ENCODE measurements around the gene ZNF426. TPM values are rescaled to one million over a fixed set of nuclear protein-coding genes. Genes with fewer than 3 reads are reported as not detected.

ZNF426 gene
- polyA plus RNA-seq (2013, experiment 1 of 2) = 6.3 TPM
- polyA plus RNA-seq (2013, experiment 2 of 2) = 6.4 TPM

GRCh38 chr19:9538183-9539058 is at the start of gene ZNF426:
ZNF426 (minus strand) TSS chr19:9538645; CDS start chr19:9536232, 2,413 bp downstream.
- peak; percentile 92 for DNase-seq
- Histone ChIP-seq H2BK5ac (ENCODE audit: low read depth, low read length, poor library complexity, severe bottlenecking) (peak within 1 kb of the TSS; percentile 69), H3K4ac (ENCODE audit: low read depth in 1 of 2, low read length in 2 of 2) (peak within 1 kb of the TSS; percentile 89 to 90)

GRCh38 chr19:9586764-9587163 is 48.3 kb upstream of the ZNF426 start:
- 18% methylated on average over 7 of the region's 7 CpGs for WGBS
- peak overlapping the region; percentile 68 for H3K9ac ChIP-seq (ENCODE audit: low read length)
- no peaks in the 10 kb centered on the region for H3K79me1 ChIP-seq (replicated peaks; ENCODE audit: low read length, poor library complexity, severe bottlenecking)

More at GRCh38 chr19:9538183-9539058, at the start of gene ZNF426:
- no peak within 1 kb of the TSS for H3K23ac ChIP-seq (ENCODE audit: low read length in 2 of 2)
- under 1% methylated on average over 43 of the region's 49 CpGs for WGBS
- peak within 1 kb of the TSS; percentile 79 for H2AFZ ChIP-seq (ENCODE audit: low read depth, low read length)
- H3K4me1 ChIP-seq (ENCODE audit: control insufficient read depth, insufficient read depth, low read depth, low read length) = no peaks in the 10 kb centered on the region
- H3K4me3 ChIP-seq (ENCODE audit: insufficient read depth in 1 of 2, low read depth in 1 of 2, low read length in 2 of 2) = peak within 1 kb of the TSS; percentile 93 to 95
- H3K18ac ChIP-seq (ENCODE audit: low read depth in 1 of 2, low read length in 2 of 2) = peak within 1 kb of the TSS; percentile 85 to 86
- H3K27me3 ChIP-seq (ENCODE audit: control insufficient read depth in 1 of 2, insufficient read depth in 1 of 2, low read length in 2 of 2) = no peaks in the 10 kb centered on the region
- peak within 1 kb of the TSS; percentile 88 for H3K27ac ChIP-seq (ENCODE audit: low read length, poor library complexity, severe bottlenecking)
- peak within 1 kb of the TSS; percentile 96 for H4K91ac ChIP-seq (ENCODE audit: low read length)
- H3K79me1 ChIP-seq (replicated peaks; ENCODE audit: low read length, poor library complexity, severe bottlenecking) = peaks cover 13% of the 10 kb centered on the region
- no peak within 1 kb of the TSS for H2BK12ac ChIP-seq (ENCODE audit: low read length in 2 of 2)
- peak within 1 kb of the TSS in 1 of 2 experiments; percentile 78 for H3K14ac ChIP-seq (ENCODE audit: low read length in 2 of 2)
- H3K4me2 ChIP-seq (ENCODE audit: low read length, poor library complexity, severe bottlenecking) = peak within 1 kb of the TSS; percentile 70
- H2BK120ac ChIP-seq (ENCODE audit: low read depth, low read length) = peak within 1 kb of the TSS; percentile 64
- H4K8ac ChIP-seq (ENCODE audit: low read length) = peak within 1 kb of the TSS; percentile 97
- H2BK15ac ChIP-seq (ENCODE audit: low read depth, poor library complexity, severe bottlenecking) = peak within 1 kb of the TSS; percentile 87
- H3K9ac ChIP-seq (ENCODE audit: low read length) = peak within 1 kb of the TSS; percentile 97
- peaks cover 28 to 32% of the 10 kb centered on the region in 2 experiments for H3K36me3 ChIP-seq (ENCODE audit: control insufficient read depth in 1 of 2, insufficient read depth in 2 of 2, low read depth in 1 of 2, low read length in 2 of 2)
- peaks cover 36% of the 10 kb centered on the region for H3K9me3 ChIP-seq (ENCODE audit: control insufficient read depth, low read length)
- H2AK5ac ChIP-seq (ENCODE audit: low read length, severe bottlenecking) = no peak within 1 kb of the TSS

GRCh38 chr19:9584073-9584833 is 45.8 kb upstream of the ZNF426 start, which contains the start of gene ZNF121:
ZNF121 (minus strand) TSS chr19:9584504; CDS start chr19:9568097, 16,407 bp downstream.
- Histone ChIP-seq H3K4me3 (ENCODE audit: insufficient read depth in 1 of 2, low read depth in 1 of 2, low read length in 2 of 2) (peak within 1 kb of the TSS; percentile 83 to 99), H2BK120ac (ENCODE audit: low read depth, low read length) (no peak within 1 kb of the TSS), H3K4me2 (ENCODE audit: low read length, poor library complexity, severe bottlenecking) (peak within 1 kb of the TSS; percentile 60), H3K36me3 (ENCODE audit: control insufficient read depth in 1 of 2, insufficient read depth in 2 of 2, low read depth in 1 of 2, low read length in 2 of 2) (peaks cover 12 to 26% of the 10 kb centered on the region in 2 experiments), H2BK12ac (ENCODE audit: low read length in 2 of 2) (no peak within 1 kb of the TSS), H3K4me1 (ENCODE audit: control insufficient read depth, insufficient read depth, low read depth, low read length) (peaks cover 5% of the 10 kb centered on the region), H3K27me3 (ENCODE audit: control insufficient read depth in 1 of 2, insufficient read depth in 1 of 2, low read length in 2 of 2) (no peaks in the 10 kb centered on the region), H3K79me1 (replicated peaks; ENCODE audit: low read length, poor library complexity, severe bottlenecking) (no peaks in the 10 kb centered on the region), H3K23ac (ENCODE audit: low read length in 2 of 2) (no peak within 1 kb of the TSS), H3K27ac (ENCODE audit: low read length, poor library complexity, severe bottlenecking) (peak within 1 kb of the TSS; percentile 87), H2AFZ (ENCODE audit: low read depth, low read length) (peak within 1 kb of the TSS; percentile 99), H3K9me3 (ENCODE audit: control insufficient read depth, low read length) (peaks cover 15% of the 10 kb centered on the region), H3K18ac (ENCODE audit: low read depth in 1 of 2, low read length in 2 of 2) (peak within 1 kb of the TSS; percentile 67 to 91), H4K8ac (ENCODE audit: low read length) (peak within 1 kb of the TSS; percentile 73), H3K14ac (ENCODE audit: low read length in 2 of 2) (peak within 1 kb of the TSS in 1 of 2 experiments; percentile 73), H2BK15ac (ENCODE audit: low read depth, poor library complexity, severe bottlenecking) (no peak within 1 kb of the TSS), H2AK5ac (ENCODE audit: low read length, severe bottlenecking) (no peak within 1 kb of the TSS), H3K9ac (ENCODE audit: low read length) (peak within 1 kb of the TSS; percentile 98), H3K4ac (ENCODE audit: low read depth in 1 of 2, low read length in 2 of 2) (peak within 1 kb of the TSS in 1 of 2 experiments; percentile 97), H4K91ac (ENCODE audit: low read length) (peak within 1 kb of the TSS; percentile 20), H2BK5ac (ENCODE audit: low read depth, low read length, poor library complexity, severe bottlenecking) (peak within 1 kb of the TSS; percentile 83)
- WGBS = under 1% methylated on average over 50 of the region's 51 CpGs
- peak; percentile 83 for DNase-seq

More at GRCh38 chr19:9586764-9587163, 48.3 kb upstream of the ZNF426 start:
- Histone ChIP-seq H3K4ac (ENCODE audit: low read depth in 1 of 2, low read length in 2 of 2) (no peak overlapping the region), H3K36me3 (ENCODE audit: control insufficient read depth in 1 of 2, insufficient read depth in 2 of 2, low read depth in 1 of 2, low read length in 2 of 2) (peaks cover 4 to 5% of the 10 kb centered on the region in 2 experiments), H2BK5ac (ENCODE audit: low read depth, low read length, poor library complexity, severe bottlenecking) (no peak overlapping the region), H3K18ac (ENCODE audit: low read depth in 1 of 2, low read length in 2 of 2) (no peak overlapping the region), H3K27ac (ENCODE audit: low read length, poor library complexity, severe bottlenecking) (no peak overlapping the region), H2BK15ac (ENCODE audit: low read depth, poor library complexity, severe bottlenecking) (no peak overlapping the region), H3K4me3 (ENCODE audit: insufficient read depth in 1 of 2, low read depth in 1 of 2, low read length in 2 of 2) (no peak overlapping the region), H3K4me1 (ENCODE audit: control insufficient read depth, insufficient read depth, low read depth, low read length) (peaks cover 5% of the 10 kb centered on the region), H4K91ac (ENCODE audit: low read length) (no peak overlapping the region), H2AK5ac (ENCODE audit: low read length, severe bottlenecking) (no peak overlapping the region), H4K8ac (ENCODE audit: low read length) (no peak overlapping the region), H3K9me3 (ENCODE audit: control insufficient read depth, low read length) (no peaks in the 10 kb centered on the region), H2BK120ac (ENCODE audit: low read depth, low read length) (no peak overlapping the region), H3K14ac (ENCODE audit: low read length in 2 of 2) (no peak overlapping the region), H3K4me2 (ENCODE audit: low read length, poor library complexity, severe bottlenecking) (no peak overlapping the region), H2AFZ (ENCODE audit: low read depth, low read length) (no peak overlapping the region), H2BK12ac (ENCODE audit: low read length in 2 of 2) (no peak overlapping the region), H3K27me3 (ENCODE audit: control insufficient read depth in 1 of 2, insufficient read depth in 1 of 2, low read length in 2 of 2) (peaks cover 0 to 5% of the 10 kb centered on the region in 2 experiments), H3K23ac (ENCODE audit: low read length in 2 of 2) (no peak overlapping the region)
- DNase-seq = peak; percentile 69
